ENCODE measurements around the gene SMG1.
"Not testable (repeated sequence)": the region's sequence is repeated elsewhere in the genome, so short reads cannot be mapped to it uniquely, and the experiment has no call there.

SMG1 gene

DNA sequence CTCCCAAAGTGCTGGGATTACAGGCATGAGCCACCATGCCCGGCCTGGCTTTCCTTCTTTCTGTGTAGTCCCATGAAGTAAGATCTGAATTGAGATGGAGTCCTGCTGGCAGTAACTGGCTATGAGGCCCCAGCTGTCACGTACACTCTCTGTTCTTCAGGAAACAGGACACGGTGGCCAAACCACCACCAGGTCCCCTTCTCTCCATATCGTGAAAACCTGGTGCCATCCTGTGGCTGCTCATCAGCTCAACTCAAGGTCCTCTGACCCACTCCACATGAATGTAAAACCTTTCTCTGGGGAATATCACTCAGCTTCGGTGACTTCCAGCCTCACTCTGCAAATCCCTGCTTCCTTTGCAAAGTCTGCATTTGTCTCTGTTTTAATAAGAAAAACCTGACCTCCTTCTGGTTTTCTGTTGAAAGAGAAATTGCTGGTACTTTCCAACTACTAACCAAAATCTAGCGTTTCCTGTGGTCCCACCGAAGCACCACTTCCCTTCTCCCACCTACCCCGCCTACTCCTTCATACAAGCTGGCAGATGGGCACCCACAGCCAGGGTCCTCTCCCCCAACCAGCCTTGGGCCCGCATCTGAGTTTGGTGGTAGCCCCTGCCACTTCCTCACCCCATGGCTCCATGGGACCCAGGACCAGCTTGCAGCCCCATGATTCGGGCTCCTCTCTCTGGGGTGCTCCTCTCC is 168.1 kb downstream of the SMG1 start:
- not testable (repeated sequence) for DNase-seq

- not testable (repeated sequence) for DNase-seq
Measured at GRCh38 chr16:18756639-18757038, 169.6 kb downstream of the SMG1 start.

Measured in activated T-cell treated with anti-CD3 and anti-CD28 coated beads, Interleukin-2, amount 50 U/mL, for 48 hours (primary cell).